NCI-H2196 (cell line): ENCODE data around the gene METTL16.

Experiments
- DNase-seq: peaks from one replicate; lab custom pipeline; 2025; ENCODE audit not compliant: unreplicated experiment; lab: John Stamatoyannopoulos, UW

Gene METTL16

DNA sequence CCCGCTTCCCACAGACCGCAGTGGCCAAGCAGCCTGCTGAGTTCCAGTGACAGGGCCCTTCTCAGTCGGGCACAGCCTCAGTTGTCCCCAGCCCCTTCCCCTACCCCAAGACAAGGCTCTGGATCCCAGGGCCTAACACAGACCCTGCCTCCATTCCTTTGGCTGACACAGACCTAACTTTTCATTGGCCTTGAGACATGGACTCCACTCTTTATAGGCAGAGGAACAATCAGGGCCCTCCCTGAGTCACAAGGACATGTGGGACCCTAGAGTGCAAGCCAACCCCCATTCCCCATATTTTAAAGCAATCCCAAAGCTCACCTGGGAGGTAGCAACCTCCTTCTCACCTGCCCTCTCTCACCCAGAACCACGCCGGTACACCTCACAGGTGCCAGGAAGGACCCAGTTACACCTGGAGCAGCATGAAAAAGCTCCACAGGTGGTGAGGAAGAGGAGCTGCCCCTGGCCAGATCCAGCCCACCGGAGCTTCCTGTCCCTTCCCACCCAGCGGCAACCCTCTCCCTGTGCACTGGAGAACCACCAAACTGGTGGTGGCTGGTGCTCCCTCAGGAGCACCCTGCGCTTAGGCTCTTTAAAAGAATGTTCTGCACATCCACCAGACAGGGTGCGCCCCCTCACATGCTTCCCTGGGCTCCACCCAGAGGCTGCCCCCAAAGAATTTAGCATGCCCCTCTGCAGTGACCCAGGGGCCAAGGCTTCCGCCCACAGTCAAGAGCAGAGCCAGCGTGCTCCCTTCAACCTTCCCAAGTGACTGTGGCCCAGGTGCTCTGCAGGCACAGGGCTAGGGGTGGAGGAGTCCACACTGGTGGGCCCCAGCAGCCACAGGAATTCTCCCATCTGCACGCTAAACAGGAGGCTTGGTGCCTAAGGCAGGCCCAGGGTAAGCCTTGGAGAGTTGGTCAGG is 114.2 kb downstream of the METTL16 start:
- DNase-seq: no peak

DNA sequence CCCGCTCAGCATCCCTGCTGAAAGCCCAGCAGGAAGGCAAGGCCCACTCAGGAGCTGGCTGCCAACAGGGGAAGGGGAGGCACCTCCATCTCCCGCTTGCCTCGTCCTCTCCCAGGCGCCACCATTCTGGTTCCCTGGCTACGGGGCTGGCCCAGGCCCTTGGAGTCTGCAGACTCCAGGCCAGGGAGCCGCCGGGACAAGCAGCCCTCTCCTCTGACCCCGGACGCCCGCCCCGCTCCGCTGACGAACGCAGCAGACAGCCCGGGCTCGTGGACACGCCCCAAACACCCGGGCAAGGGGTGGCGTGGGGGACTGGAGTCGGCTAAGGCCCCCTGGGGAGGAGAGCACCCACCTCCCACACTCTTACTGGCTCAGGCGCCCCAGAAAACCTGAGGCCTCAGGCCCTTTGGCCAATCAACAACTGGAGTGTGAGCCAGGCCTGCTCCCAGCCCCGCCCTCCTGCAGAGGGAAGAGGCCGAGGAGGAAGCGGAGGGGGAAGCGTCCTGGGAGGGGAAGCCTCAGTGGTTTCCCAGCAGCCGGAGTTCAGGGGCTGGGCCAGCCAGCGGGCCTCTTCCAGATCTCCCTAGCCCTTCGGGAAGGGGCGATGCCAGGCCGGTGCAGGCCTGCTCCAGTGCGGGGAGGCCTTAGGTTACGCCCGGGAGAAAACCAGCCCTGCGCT is 115.0 kb downstream of the METTL16 start:
- peak; percentile 84 for DNase-seq

DNA sequence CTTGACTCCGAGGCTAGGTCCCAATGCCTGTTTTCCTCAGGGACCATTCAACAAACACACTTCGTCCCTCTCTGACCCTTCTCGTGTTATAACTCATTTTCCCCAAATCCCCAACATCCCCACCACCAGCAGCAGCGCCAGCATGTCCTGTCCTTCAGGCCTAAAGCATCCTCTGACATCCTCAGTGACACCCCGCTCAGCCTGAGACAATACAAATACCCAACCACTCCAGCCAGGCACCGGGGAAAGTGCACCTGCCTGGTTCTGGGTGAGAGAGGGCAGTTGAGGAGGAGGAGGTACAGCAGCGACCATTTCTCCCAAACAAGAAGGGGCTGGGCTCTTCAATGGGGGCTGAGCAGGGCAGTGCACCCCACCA is 115.5 kb downstream of the METTL16 start:
- peak; percentile 2 for DNase-seq

DNA sequence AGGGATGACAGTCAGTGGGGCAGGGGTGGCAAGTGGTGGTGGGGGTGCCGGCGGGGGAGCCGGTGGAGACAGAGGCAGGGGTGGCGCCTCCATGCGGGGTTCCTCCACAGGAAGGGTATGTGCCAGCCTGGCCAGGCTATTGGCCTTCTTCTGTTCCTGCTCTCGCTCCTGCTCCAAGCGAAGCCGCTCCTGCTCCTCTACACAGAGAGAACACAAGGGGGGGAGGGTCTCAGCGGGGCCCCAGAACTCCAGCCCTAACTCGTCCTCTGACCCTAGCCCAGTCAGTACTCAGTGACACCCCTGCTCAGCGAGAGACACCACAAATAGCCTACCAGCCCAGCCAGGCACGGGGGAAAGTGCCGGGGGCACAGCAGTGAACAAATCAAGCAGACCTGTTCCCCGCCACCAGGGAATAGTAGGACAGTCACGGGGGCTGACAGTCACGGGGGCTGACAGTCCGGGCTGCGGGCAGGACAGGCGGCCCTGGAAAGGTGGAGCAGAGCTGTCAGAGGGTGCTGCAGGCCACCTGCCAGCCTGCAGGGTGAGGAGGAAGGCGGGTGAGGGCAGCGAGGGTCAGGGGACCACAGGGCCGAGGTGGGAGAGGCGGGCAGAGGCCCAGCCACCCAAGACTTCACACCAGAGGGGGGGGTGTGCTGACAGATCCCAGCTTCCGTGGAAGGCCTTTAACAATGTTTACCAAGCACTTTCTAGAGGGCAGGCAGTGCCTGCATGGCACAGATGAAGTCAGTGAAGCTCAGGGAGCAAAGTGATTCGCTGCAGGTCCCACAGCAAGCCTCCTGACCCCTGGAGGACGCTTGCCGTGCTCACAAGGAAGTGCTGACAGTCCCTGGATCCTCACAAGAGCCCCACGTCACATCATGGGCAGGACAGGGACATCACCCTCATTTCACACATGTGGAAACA is 116.2 kb downstream of the METTL16 start:
- peak; percentile 4 for DNase-seq

DNA sequence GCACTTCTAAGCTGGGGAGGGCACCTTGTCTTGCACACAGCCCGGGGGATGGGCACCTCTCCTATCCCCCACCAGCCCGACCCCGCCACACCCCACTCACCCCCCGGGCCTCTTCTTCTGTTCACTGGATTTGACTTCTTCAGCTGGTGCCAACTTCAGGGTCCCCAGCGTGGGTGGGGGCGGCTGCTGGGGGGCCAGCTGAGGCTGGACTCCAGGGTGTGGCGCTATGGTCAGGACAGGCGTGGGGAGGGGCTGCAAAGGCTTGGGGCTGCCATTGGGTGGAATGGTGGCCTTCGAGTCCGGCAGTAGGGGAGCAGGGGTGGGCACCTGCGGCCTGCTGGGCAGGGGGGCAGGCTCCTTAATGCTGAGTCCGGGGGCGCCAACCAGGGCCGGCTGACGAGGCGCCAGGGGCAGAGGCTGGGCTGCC is 116.9 kb downstream of the METTL16 start:
- DNase-seq: no peak

DNA sequence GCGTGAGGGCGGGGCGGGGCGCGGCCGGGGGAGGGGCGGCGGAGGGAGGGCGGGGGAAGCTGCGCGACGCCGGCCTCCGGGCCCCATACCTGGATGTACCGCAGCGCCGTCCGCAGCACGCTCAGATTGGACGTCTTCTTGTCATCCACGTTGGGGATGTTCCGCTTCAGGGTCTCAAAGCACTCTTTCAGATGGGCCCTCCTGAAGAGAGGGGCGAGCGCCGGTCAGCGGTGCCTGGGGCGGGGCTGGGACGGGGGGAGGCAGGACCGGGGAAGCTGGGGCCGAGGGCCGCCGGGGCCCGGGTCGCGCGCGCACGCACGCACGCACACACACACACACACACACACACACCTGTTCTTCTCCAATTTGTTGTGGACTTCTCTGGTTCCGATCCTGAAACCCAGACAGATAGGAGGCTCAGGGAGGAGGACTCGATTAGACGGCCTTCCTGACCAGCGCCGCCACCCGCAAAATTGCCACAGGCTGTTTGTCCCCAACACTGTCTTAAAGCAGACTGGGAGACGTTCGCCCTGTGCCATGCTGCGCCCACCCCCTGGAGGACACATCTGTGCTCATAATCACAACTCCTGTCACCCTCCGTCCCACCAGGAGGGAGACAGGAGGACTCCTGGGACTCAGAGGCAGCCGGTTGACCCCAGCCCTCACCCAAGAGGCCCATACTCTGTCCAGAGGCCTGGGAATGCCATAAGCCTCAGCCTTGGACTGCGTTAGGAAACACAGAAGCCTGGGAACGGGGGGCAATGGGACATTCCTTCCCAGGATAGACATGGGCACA is 117.5 kb downstream of the METTL16 start:
- no peak for DNase-seq

DNA sequence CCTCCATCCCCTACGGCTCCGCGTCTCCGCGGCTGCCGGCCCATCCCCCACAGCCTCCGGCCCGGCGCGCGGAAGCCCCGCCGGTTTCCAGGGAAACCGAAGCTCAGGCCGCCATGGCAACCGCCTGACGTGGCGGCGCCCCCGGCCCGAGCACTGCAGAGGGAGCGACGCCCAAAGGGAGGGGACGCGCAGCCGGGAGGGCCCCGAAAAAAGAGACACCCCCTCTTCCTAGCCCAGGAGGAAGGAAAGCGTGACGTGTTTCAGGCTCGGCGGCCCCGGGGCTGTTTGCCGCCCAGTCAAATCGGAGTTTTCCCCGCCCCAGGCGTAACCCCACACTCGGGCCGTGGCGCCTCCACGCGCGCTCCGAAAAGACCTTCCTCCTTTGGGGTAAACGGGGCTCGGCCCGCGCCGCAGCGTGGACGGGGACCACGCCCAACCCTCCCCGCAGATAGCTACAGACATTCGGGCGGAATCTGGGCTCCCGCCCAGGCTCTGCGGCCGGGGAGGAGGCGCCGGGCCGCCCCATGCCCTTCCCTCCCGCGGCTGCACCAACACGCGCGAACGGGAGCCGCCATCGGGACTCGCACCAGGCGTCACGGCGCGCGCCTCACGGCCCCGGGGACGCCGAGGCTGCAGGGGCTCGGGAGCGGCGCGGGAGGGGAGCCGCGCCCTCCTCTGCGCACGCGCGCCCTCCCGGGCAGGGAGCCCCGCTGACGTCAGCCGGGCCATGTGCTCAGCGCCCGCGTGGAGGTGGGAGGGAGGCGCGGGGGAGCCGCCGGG is 118.3 kb downstream of the METTL16 start:
- DNase-seq: peak; percentile 80

DNA sequence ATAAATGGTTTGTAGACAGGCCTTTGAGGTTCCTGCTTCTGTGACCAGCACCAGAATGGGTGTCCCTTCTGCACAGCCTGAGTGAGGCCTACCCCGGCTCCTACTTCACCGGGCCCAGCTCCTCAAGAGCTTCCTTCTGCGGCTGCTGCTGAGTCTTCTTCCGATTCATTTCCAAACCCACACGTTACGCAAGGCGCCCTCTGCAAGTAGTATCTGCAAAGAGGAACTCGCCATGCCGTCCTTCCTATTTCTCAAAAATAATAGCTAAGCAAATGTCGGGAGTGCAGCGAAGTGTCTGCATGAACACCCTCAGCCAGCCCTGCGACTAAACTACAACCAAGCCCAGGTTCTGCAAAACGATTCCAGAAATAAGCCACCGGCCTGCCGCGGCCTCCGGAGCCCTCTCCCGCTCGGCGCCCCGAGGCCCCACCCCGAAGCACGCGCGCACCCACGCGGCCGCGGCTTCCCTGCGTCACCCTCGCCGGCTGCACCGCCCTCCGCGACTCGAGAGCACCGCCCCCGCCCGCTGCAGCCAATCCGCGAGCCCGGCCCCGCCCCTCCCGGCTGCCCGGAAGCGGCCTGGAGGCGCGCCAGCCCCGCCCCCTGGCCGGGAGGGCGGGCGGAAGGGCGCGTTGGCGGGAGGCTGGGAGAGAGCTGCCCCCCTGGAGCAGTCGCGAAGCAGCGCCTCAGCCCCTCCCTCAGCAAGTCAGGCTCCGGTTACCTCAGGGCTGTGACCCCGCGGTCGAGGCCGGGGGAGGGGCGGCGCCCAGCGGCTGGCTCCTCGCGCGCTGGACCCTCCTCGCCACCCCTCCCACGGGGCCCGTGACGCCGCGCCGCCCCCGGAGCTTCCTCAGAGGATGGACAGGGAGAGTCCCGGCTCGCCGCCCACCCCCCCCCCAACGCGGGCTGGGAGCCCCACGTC is 119.2 kb downstream of the METTL16 start:
- peak; percentile 83 for DNase-seq

DNA sequence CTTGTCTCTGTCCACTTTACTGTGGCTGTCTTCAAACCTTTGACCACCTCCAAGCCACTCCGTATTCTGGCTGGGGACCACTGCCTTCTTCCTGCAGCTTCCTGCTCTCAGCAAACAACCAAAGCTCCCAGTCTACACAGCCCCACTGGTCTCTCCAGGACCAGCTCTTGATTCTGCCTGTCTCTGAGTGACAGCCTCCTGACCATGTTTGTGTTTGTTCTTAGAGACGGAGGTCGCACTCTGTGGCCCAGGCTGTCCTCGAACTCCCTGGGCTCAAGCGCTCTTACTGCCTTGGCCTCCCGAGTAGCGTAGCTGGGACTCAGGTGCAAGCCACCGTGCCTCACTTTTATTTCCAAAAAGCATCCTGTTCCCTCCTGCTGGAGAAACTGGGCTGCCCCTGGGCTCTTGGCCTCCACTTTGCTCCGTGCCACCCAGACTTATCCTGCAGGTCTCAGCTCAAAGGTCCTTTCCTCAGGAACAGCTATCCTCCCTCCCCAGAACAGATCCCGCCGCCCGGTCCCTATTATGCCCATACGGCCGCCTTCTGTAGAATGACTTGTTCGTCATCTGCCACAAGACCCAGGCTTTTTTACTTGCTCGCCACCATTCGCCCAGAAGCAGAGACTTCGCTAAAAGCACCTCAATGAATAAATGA is 120.0 kb downstream of the METTL16 start:
- no peak for DNase-seq

DNA sequence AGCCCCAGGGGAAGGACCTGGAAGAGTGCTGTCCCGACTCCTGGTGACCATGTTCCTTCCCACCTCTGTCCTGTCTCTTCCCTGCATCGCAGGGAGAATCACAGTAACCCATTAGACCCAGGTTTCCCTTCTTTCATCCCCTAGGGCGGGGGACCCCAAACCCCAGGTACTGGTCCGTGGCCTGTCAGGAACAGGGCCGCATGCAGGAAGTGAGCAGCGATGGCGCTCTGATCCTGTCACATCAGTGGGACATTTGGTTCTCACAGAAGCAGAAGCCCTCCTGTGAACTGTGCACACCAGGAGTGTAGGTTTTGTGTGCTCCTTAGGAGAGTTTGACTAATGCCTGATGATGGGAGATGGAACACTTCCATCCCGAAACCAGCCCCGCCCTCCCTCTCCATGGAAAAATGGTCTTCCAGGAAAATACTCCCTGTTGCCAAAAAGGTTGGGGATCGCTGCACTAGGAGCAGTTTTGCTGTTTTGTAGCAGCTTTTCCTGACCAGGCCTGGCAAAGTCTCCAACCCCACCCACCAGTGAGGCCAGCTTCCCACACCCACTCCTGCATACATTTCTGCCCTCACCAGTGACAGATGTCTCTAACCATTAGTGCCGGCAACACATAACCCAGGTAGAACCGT is 121.4 kb downstream of the METTL16 start:
- DNase-seq: no peak

DNA sequence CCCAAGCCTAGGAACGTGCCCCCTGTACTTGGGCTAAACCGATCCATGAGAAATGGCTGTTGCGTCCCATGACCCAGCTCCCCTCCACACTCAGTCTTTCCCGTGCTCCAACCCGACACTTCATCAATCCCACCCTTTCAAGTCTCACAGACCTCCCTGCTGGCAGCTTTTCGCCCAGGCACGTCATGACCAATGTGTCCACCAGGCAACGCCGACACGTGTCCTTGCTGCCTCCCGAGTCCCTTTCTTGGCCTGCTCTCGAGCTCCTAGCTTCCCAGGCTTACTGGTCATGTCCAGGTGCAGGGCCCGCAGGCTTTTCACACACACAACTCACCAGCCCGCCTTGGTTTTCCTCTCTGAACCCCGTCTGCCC is 123.0 kb downstream of the METTL16 start:
- no peak for DNase-seq

DNA sequence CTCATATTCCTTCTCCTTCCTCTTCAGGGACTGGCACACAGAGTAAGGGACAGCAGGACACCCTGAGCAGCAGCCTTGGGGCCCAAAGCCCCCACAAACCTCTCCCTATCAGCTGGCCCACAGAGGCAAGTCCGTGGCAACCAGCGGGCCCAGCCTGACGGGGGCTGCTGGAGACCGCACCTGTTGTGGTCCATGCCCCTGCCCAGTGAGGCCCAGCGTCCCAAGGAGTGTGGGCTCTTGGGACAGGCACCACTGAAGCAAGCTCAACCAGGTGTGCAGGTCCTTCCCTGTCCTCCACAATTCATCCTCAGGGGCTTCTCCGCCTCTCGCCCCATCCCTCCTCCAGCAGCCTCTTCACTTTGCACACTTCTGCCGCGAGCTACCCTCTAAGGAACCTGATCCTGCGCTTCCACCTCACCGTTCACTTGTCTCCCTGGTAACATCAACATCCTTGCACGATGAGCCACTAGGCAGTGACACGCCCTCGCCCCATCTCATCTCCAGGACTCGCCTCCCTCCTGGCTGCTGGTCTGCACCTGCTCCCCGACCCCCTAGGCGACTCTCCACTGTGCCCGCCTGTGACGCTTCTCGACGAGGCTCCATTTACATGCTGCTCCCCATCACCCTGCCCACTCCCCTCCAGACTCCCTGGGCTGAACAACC is 123.5 kb downstream of the METTL16 start:
- no peak for DNase-seq

DNA sequence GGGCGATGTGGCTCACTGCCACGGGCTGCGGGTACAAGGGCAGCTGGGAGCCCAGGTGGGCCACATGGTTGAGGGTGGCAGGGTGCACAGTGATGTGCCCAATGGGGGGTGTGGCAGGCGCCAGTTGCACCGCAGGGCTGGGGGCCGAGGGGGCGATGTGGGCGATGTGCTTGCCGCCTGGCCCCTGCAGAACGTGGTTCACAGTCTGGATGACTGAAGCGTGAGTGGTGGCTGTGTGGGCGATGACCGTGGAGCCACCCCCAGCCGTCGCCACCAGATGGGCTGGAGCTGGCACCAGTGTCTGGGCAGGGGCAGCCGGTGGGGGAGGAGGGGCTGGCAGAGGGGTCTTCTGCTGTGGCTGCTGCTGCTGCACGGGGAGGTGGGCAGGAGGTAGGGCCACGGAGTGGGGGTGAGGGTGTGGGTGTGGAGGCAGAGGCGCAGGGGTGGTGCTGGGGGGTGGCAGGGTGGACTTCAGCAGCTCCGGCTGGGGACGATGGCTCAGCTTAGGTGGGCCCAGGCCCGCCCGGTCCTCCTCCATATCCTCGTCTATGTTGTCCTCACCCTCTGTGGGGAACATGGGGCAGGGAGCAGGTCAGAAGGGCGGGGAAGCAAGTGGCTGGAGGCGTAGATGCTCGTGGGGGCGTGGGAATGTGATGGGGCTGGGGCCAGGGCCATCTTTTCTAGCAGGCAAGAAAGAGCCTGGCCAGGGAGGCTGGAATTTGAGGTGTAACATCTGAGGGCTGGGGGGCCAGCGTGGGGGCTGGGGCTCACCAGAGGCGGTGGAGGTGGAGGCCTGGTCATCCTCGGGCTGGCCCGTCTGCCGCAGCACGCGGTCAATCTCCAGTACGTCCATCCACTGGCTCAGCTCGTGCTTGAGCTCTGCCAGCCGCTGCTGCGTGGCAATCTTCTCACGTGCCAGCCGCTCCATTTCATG is 124.3 kb downstream of the METTL16 start:
- no peak for DNase-seq

DNA sequence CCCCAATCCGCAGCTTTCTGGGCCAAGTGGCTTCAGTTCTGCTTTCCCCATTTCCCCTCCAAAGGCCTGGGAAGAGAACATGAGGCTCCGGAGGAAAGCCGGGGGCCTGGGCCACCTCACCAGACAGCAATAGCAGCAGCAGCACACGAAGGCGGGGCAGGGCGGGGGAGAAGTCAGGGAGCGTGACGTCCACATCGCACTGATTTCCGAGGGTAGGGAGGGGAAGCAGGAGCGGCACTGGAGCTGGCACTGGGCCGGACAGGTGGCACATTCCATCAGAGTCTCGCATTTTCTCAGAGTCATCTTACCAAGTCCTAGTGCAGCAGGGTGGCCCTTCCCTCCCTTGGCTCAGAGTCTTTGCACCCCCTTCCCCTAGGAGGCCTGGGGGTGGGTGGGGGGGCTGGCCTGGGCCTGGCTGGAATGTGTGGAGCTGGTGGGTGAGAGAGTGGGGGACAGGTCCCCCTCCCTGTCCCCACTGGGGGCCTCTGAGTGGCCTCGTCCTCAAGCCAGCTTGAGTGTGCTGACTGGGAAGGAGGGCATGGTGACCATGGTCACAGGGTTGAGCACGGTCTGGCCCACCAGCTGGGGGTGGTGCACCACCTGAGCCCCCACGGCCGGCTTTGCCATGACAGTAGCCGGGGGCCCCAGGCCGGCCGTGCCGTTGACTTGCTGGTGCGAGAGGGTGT is 125.1 kb downstream of the METTL16 start:
- no peak for DNase-seq
